GM12864 (cell line): ENCODE results near the gene ERC1.

Experiments used
- DNase-seq: peaks from one replicate; pipeline ENCODE4 v3.0.0-alpha.2; 2011; ENCODE audit warnings: low read depth
- H3K4me3 ChIP-seq: 2 replicates; pipeline ENCODE4 v1.5.1; 2011; ENCODE audit warnings: mild to moderate bottlenecking, low read depth, low read length, control low read depth
- TF ChIP-seq, protein P1 (sequence below): IDR thresholded peaks from 2 replicates; pipeline ENCODE4 v1.5.1; 2011; ENCODE audit warnings: low read depth, mild to moderate bottlenecking, moderate library complexity, low read length, control low read depth, inconsistent platforms; ENCODE audit errors: missing control alignments

ERC1 gene

DNA sequence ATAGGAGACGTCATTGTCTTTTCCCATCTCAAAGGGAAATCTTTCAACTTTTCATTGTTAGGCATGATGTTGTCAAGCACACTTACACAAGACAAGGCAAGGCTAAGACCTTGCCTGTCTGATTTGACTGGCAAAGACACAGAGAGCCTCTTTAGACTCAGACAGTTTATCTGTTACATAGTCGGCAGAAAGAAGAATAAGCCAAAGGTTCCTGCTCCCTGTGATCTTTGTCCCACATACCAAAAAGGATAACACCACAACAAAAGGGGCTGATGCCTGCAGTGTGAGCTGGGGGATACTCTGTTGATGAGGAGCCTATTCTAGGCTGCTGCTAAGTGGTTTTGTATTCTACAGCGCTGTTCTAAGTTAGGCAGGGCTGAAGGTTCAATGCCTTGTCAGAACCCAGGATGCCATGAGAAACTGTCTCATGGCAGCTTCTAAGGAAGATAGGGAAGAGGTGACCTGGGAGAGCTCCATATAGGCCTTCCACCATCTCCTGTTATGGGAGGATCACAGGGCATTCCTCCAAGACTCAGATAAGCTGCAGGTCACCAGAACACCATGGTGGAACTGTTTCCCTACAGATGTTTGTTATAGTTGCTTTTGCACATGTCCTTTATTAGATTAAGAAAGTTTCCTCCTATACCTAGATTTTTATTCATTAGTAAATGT is 12.7 kb downstream of the ERC1 start:
- no peak overlapping the region for H3K4me3 ChIP-seq
- no peak for DNase-seq
- TF ChIP-seq, protein P1, sequence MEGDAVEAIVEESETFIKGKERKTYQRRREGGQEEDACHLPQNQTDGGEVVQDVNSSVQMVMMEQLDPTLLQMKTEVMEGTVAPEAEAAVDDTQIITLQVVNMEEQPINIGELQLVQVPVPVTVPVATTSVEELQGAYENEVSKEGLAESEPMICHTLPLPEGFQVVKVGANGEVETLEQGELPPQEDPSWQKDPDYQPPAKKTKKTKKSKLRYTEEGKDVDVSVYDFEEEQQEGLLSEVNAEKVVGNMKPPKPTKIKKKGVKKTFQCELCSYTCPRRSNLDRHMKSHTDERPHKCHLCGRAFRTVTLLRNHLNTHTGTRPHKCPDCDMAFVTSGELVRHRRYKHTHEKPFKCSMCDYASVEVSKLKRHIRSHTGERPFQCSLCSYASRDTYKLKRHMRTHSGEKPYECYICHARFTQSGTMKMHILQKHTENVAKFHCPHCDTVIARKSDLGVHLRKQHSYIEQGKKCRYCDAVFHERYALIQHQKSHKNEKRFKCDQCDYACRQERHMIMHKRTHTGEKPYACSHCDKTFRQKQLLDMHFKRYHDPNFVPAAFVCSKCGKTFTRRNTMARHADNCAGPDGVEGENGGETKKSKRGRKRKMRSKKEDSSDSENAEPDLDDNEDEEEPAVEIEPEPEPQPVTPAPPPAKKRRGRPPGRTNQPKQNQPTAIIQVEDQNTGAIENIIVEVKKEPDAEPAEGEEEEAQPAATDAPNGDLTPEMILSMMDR: no peak

DNA sequence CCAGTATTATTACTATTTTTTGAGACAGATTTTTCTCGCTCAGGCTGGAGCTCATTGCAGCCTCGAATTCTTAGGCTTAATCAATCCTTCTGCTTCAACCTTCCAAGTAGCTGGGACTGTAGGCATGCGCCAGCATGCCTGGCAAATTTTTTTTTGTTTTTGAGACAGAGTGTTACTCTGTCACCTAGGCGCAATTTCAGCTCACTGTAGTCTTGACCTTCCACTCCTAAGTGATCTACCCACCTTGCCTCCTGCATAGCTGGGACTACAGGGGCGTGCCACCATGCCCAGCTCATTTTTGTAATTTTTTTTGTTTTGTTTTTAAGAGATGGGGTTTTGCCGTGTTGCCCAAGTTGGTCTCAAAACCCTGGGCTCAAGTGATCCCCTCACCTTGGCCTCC is 15.2 kb downstream of the ERC1 start:
- TF ChIP-seq, protein P1: no peak
- DNase-seq: no peak
- no peak overlapping the region for H3K4me3 ChIP-seq

DNA sequence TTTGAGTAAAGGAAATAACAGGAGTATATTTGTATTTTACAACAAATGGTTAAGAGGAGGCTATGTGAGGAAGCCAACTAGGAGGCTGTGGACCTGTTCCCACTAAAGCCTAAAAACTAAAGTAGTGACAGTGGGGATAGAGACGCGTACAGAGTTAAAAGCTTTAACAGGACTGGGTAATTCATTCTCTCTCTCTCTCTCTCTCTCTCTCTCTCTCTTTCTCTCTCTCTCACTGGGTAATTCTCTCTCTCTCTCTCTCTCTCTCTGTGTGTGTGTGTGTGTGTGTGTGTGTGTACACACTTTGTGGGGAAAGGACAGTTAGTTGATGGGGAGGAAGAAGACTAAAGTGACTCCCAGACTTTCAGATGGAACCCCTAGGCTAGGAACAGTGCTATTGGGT is 16.3 kb downstream of the ERC1 start:
- no peak for DNase-seq
- H3K4me3 ChIP-seq: no peak overlapping the region
- TF ChIP-seq, protein P1: no peak

DNA sequence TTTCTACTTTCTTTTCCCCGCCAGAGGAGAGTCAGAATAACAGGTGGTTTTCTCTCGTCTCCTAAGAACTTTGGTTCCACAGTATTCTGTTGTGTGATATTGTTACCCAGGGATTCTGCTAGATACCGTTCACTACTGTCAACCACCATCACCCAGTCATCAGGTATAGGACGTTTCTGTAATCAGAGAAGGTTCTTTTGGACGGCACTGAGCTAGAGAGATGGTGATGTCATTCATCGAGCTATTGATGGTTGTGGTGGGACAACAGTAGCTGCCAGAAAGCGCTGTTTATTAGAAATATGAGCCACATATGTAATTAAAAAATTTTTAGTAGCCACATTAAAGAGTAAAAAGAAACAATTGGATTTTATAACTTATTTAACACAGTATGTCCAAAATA is 17.0 kb downstream of the ERC1 start:
- DNase-seq: no peak
- H3K4me3 ChIP-seq: no peak overlapping the region
- TF ChIP-seq, protein P1: no peak

DNA sequence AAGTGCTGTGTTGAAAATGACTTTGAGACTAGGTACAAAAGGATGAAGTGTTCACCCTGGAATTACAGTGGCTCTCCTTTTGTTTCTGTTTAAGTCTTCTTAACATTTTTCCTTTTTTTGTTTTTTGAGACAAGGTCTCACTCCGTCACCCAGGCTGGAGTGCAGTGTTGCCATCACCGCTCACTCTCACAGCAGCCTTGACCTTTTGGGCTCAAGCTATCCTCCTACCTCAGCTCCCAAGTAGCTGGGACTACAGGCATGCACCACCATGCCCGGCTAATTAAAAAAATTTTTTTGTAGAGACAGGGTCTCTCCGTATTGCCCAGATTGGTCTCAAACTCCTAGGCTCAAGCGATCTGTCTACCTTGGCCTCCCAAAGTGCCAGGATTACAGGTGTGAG is 20.1 kb downstream of the ERC1 start:
- H3K4me3 ChIP-seq: no peak overlapping the region
- DNase-seq: no peak
- TF ChIP-seq, protein P1: no peak

DNA sequence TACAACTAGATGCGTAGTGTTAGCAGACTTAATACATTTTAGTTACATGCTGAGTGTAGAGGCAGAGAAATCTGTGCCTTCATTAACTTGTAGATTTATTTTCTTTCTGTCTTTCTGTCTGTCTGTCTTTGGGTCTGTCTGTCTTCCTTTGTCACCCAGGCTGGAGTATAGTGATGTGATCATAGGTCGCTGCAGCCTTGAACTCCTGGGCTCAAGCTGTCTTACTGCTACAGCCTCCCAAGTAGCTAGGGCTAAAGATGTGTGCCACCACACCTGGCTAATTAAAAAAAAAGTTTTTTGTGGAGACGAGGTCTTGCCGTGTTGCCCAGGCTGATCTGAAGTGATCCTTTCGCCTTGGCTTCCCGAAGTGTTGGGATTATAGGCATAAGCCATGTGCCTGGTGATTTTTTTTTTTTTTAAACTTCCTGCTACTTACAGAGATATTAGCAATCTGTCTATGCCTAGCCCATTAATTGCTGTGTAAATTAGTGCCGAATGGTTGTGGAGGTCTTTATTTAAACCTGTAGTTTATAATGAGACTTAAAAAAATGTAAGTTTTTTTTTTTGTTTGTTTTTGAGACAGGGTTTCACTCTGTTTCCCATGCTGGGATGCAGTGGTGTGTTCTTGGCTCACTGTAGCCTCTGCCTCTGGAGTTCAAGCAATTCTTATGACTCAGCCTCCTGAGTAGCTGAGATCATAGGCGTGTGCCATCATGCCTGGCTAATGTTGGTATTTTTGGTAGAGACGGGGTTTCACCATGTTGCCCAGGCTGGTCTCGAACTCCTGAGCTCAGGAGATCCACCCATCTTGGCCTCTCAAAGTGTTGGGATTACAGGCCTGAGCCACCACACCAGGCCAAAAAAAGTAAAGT is 22.8 kb downstream of the ERC1 start:
- DNase-seq: no peak
- TF ChIP-seq, protein P1: no peak
- no peak overlapping the region for H3K4me3 ChIP-seq
